Caco-2 (cell line): ENCODE measurements around the gene NKAIN4. TPM values are rescaled to one million over a fixed set of nuclear protein-coding genes. Genes with fewer than 3 reads are reported as not detected.

Source experiments
- BruUV-seq: library from RNA; stranded (reverse); fragments of 400-500 nt; replicated peaks from 2 replicates; lab custom pipeline; 2021; lab: Mats Ljungman, UMichigan
- CTCF ChIA-PET: fragments of 300-600 bp; sonication (Branson Sonifier 250); formaldehyde crosslinking; loops from one replicate; lab custom pipeline; 2022; ENCODE audit warnings: antibody characterized with exemption; lab: Charles Lee
- POLR2A ChIA-PET: fragments of 300-600 bp; sonication (Branson Sonifier 250); formaldehyde crosslinking; loops from one replicate; lab custom pipeline; 2022; ENCODE audit warnings: antibody characterized with exemption; lab: Charles Lee
- DNase-seq, 2 experiments: peaks; one replicate each; pipeline versions ENCODE4 v3.0.0 to v3.0.0-alpha.2; 2020 to 2022
- H3K27me3 ChIP-seq: replicated peaks from 2 replicates; pipeline ENCODE4 v1.6.0; 2011; ENCODE audit warnings: low read length; ENCODE audit not compliant: control insufficient read depth, insufficient read depth
- H3K36me3 ChIP-seq: 2 replicates; pipeline ENCODE4 v1.5.1; 2011; ENCODE audit warnings: low read length; ENCODE audit not compliant: control insufficient read depth, insufficient read depth
- H3K4me1 ChIP-seq: fragments of 250-450 bp; sonication (Bioruptor Pico); 2 replicates; pipeline ENCODE4 v1.5.1; 2020; ENCODE audit warnings: mild to moderate bottlenecking
- H3K4me3 ChIP-seq: 2 replicates; pipeline ENCODE4 v1.5.1; 2011; ENCODE audit warnings: low read depth, mild to moderate bottlenecking, control low read depth, low read length
- H3K9me3 ChIP-seq: fragments of 250-450 bp; sonication (Bioruptor Pico); 2 replicates; pipeline ENCODE4 v1.5.1; 2020; ENCODE audit warnings: mild to moderate bottlenecking, moderate library complexity
- H3K27ac Mint-ChIP-seq: one replicate; pipeline ENCODE4 v1.8.0; 2022; ENCODE audit warnings: mixed read lengths; ENCODE audit not compliant: unreplicated experiment
- H3K27me3 Mint-ChIP-seq: one replicate; pipeline ENCODE4 v1.8.0; 2022; ENCODE audit warnings: mixed read lengths; ENCODE audit not compliant: insufficient read depth, unreplicated experiment
- H3K36me3 Mint-ChIP-seq: one replicate; pipeline ENCODE4 v1.8.0; 2022; ENCODE audit warnings: mild to moderate bottlenecking, mixed read lengths; ENCODE audit not compliant: insufficient read depth, unreplicated experiment
- H3K4me1 Mint-ChIP-seq: one replicate; pipeline ENCODE4 v1.8.0; 2022; ENCODE audit warnings: low read depth, mixed read lengths; ENCODE audit not compliant: unreplicated experiment
- H3K4me3 Mint-ChIP-seq: one replicate; pipeline ENCODE4 v1.8.0; 2022; ENCODE audit warnings: mild to moderate bottlenecking, moderate library complexity, mixed read lengths; ENCODE audit not compliant: unreplicated experiment
- H3K9me3 Mint-ChIP-seq: one replicate; pipeline ENCODE4 v1.8.0; 2022; ENCODE audit warnings: mixed read lengths; ENCODE audit not compliant: unreplicated experiment
- intact Hi-C: fragments of 100-400 bp; cut with micrococcal nuclease; formaldehyde crosslinking; loops from one replicate; pipeline ENCODE4 v1.10.0; 2022; ENCODE audit not compliant: unreplicated experiment
- total RNA-seq: library from RNA; stranded (reverse); gene quantifications from 2 replicates; pipeline ENCODE4 v1.2.3, GENCODE V29; 2022
- TF ChIP-seq, protein P1 (sequence below), 2 experiments: fragments of 200-600 bp in 1 of 2; IDR thresholded peaks; 1 replicate in 1 of 2; 2 replicates in 1 of 2; pipeline versions ENCODE4 v1.5.1 to v1.8.0; 2011 to 2022; ENCODE audit warnings: antibody characterized with exemption in 1 of 2, control low read depth in 1 of 2, inconsistent platforms in 1 of 2, low read depth in 1 of 2, low read length in 1 of 2, mild to moderate bottlenecking in 1 of 2, moderate library complexity in 1 of 2; ENCODE audit not compliant: insufficient read depth in 1 of 2, severe bottlenecking in 1 of 2, unreplicated experiment in 1 of 2

NKAIN4 gene
- total RNA-seq, 1 experiment from 2014 or later = 2.7 TPM

DNA sequence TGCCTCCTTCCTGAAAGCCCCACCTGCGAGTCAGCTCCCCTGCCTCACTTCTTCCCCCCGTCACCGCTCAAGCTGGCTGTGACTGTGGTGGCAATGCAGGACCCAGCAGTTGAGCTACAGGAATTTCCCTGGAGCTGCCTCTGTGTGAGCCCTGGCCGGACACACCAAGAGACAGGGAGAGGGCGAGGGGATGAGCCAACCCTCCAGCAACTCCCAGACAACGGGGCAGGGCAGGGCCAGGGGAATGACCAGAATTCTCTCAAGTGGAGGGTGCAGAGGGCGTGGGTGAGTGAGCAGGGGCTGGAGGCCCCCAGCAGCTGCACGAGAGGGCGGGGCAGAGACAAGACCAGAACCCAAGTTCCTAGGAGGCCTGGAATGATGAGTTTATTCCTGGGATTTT is 13.4 kb upstream of the NKAIN4 start:
- Histone ChIP-seq H3K27me3 (no peaks in the 10 kb centered on the region), H3K9me3 (no peaks in the 10 kb centered on the region), H3K4me1 (peaks cover 33% of the 10 kb centered on the region), H3K36me3 (peaks cover 2% of the 10 kb centered on the region; the same call in 1 of the 2 replicates), H3K4me3 (no peak overlapping the region)
- Mint-ChIP-seq H3K4me3 (no peak overlapping the region), H3K27ac (peak overlapping the region; percentile 36), H3K27me3 (no peaks in the 10 kb centered on the region), H3K9me3 (no peaks in the 10 kb centered on the region), H3K4me1 (peaks cover 39% of the 10 kb centered on the region), H3K36me3 (no peaks in the 10 kb centered on the region)
- ChIA-PET CTCF (no interaction called here), POLR2A (no interaction called here)
- DNase-seq = peak; percentile 58 to 80
- intact Hi-C loops = no loop called here
- TF ChIP-seq, protein P1, sequence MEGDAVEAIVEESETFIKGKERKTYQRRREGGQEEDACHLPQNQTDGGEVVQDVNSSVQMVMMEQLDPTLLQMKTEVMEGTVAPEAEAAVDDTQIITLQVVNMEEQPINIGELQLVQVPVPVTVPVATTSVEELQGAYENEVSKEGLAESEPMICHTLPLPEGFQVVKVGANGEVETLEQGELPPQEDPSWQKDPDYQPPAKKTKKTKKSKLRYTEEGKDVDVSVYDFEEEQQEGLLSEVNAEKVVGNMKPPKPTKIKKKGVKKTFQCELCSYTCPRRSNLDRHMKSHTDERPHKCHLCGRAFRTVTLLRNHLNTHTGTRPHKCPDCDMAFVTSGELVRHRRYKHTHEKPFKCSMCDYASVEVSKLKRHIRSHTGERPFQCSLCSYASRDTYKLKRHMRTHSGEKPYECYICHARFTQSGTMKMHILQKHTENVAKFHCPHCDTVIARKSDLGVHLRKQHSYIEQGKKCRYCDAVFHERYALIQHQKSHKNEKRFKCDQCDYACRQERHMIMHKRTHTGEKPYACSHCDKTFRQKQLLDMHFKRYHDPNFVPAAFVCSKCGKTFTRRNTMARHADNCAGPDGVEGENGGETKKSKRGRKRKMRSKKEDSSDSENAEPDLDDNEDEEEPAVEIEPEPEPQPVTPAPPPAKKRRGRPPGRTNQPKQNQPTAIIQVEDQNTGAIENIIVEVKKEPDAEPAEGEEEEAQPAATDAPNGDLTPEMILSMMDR (IDR thresholded peaks at IDR 0.05; ENCODE audit: insufficient read depth in 1 of 2, low read depth in 1 of 2, low read length in 1 of 2, severe bottlenecking in 1 of 2, unreplicated experiment in 1 of 2) = no peak
- BruUV-seq = no TSS peak

DNA sequence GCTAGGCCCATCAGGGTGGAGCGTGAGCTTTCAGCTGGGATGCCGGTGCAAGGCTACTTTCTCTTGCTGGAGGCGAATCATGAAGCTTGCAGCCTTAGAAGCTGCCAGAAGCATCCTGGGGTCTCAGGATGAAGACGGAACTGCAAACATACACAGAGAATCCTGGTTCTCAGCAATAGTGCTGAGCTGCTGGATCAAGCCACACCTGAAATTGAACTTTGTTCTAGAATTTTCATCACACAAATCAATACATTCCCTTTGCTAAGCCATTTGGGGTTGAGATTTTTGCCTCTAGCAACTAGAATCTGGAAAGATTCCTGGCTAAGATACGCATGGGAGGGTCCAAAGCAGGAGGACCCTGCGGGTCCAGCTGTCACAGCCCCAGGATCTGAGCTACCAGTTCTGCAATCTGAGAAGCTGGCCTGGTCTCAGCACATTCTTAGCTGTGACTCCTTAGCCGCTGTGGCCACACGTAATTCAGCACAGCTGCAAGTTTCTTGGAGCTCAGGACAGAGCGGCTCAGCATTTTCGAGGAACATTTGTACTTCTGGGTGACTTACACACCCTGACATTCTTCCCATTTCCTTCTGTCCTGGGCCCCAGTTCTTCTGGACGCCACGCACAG is 11.7 kb upstream of the NKAIN4 start:
- Histone ChIP-seq H3K9me3 (no peaks in the 10 kb centered on the region), H3K36me3 (peaks cover 2% of the 10 kb centered on the region; the same call in 1 of the 2 replicates), H3K4me3 (no peak overlapping the region), H3K4me1 (peaks cover 46% of the 10 kb centered on the region), H3K27me3 (no peaks in the 10 kb centered on the region)
- Mint-ChIP-seq H3K27me3 (no peaks in the 10 kb centered on the region), H3K36me3 (no peaks in the 10 kb centered on the region), H3K4me3 (no peak overlapping the region), H3K27ac (no peak overlapping the region), H3K9me3 (no peaks in the 10 kb centered on the region), H3K4me1 (peaks cover 48% of the 10 kb centered on the region)
- BruUV-seq = no TSS peak
- intact Hi-C loops = no loop called here
- ChIA-PET POLR2A (no interaction called here), CTCF (interaction anchor here (0.9 to 1.6 kb wide), 2 partner anchors 27 to 43 kb away, joined by 4 to 6 read pairs; no protein-coding TSS in a partner anchor)
- TF ChIP-seq, protein P1 (IDR thresholded peaks at IDR 0.05; ENCODE audit: insufficient read depth in 1 of 2, low read depth in 1 of 2, low read length in 1 of 2, severe bottlenecking in 1 of 2, unreplicated experiment in 1 of 2) = no peak
- no peak for DNase-seq

DNA sequence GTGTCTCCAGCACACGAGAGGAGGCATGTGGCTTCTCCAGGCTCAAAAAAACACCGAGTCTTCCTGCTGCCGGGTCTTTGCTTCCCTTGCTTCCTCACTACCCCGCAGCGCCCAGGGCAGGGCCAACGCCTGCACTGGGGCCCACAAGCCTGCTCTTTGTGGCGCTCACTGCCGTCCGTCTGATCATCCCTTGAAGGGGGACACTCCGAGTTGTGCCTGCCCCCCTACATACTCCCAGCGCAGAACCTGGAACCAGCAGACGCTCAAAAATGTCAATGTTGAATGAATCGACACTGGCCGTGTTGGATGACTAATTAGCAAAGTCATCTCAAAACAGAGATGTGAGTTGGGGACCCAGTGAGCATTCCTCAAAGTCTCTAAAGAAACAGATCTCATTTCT is 10.3 kb upstream of the NKAIN4 start:
- no peak for DNase-seq
- no peak overlapping the region for H3K4me3 ChIP-seq
- ChIA-PET POLR2A (no interaction called here), CTCF (no interaction called here)
- intact Hi-C loops = no loop called here
- BruUV-seq = no TSS peak
- H3K36me3 ChIP-seq = no peaks in the 10 kb centered on the region
- Mint-ChIP-seq H3K27ac (no peak overlapping the region), H3K4me3 (no peak overlapping the region), H3K4me1 (peaks cover 44% of the 10 kb centered on the region), H3K36me3 (no peaks in the 10 kb centered on the region), H3K9me3 (no peaks in the 10 kb centered on the region), H3K27me3 (no peaks in the 10 kb centered on the region)
- H3K27me3 ChIP-seq = no peaks in the 10 kb centered on the region
- H3K4me1 ChIP-seq = peaks cover 59% of the 10 kb centered on the region
- H3K9me3 ChIP-seq = no peaks in the 10 kb centered on the region
- TF ChIP-seq, protein P1 (IDR thresholded peaks at IDR 0.05; ENCODE audit: insufficient read depth in 1 of 2, low read depth in 1 of 2, low read length in 1 of 2, severe bottlenecking in 1 of 2, unreplicated experiment in 1 of 2) = no peak
